GM23248 (cell line): ENCODE measurements around the gene CDA. TPM values are rescaled to one million over a fixed set of nuclear protein-coding genes. Genes with fewer than 3 reads are reported as not detected.

Experiments
- DNase-seq: peaks from one replicate; pipeline ENCODE4 v3.0.0-alpha.2; 2015
- H2AFZ ChIP-seq: fragments of 200-600 bp; sonication (generic); 2 replicates; pipeline ENCODE4 v1.6.1; 2016; ENCODE audit warnings: antibody characterized with exemption
- H3F3A ChIP-seq: fragments of 200-600 bp; sonication (generic); 2 replicates; pipeline ENCODE4 v1.6.1; 2016; ENCODE audit warnings: mild to moderate bottlenecking, antibody characterized with exemption, mixed run types; ENCODE audit not compliant: insufficient read depth
- H3K27ac ChIP-seq: fragments of 200-600 bp; sonication (generic); 2 replicates; pipeline ENCODE4 v1.5.1; 2016; ENCODE audit warnings: mild to moderate bottlenecking
- H3K27me3 ChIP-seq: fragments of 200-600 bp; sonication (generic); replicated peaks from 2 replicates; pipeline ENCODE4 v1.6.1; 2016; ENCODE audit warnings: mild to moderate bottlenecking; ENCODE audit not compliant: insufficient read depth
- H3K36me3 ChIP-seq: fragments of 200-600 bp; sonication (generic); 2 replicates; pipeline ENCODE4 v1.6.1; 2016; ENCODE audit warnings: low read depth, mild to moderate bottlenecking
- H3K4me1 ChIP-seq: fragments of 200-600 bp; sonication (generic); 2 replicates; pipeline ENCODE4 v1.6.1; 2016; ENCODE audit warnings: mild to moderate bottlenecking; ENCODE audit not compliant: insufficient read depth
- H3K4me2 ChIP-seq: fragments of 200-600 bp; sonication (generic); one replicate; pipeline ENCODE4 v1.6.1; 2016; ENCODE audit warnings: mild to moderate bottlenecking; ENCODE audit not compliant: unreplicated experiment
- H3K4me3 ChIP-seq: fragments of 200-600 bp; sonication (generic); 2 replicates; pipeline ENCODE4 v1.5.1; 2016; ENCODE audit warnings: mild to moderate bottlenecking
- H3K79me2 ChIP-seq: fragments of 200-600 bp; sonication (generic); 2 replicates; pipeline ENCODE4 v1.6.1; 2016; ENCODE audit warnings: mild to moderate bottlenecking; ENCODE audit not compliant: insufficient read depth
- H3K9ac ChIP-seq: fragments of 200-600 bp; sonication (generic); 2 replicates; pipeline ENCODE4 v1.6.1; 2016; ENCODE audit warnings: mild to moderate bottlenecking
- H3K9me2 ChIP-seq: fragments of 200-600 bp; sonication (generic); 2 replicates; pipeline ENCODE4 v1.6.1; 2016; ENCODE audit warnings: mixed run types, mild to moderate bottlenecking, moderate library complexity; ENCODE audit not compliant: insufficient read depth
- H3K9me3 ChIP-seq: fragments of 200-600 bp; sonication (generic); one replicate; pipeline ENCODE4 v1.6.1; 2017; ENCODE audit warnings: low read depth
- H4K20me1 ChIP-seq: fragments of 200-600 bp; sonication (generic); 2 replicates; pipeline ENCODE4 v1.6.0; 2016; ENCODE audit not compliant: insufficient read depth
- EZH2 ChIP-seq: fragments of 200-600 bp; sonication (generic); IDR thresholded peaks from 2 replicates; pipeline ENCODE4 v1.6.1; 2018; ENCODE audit warnings: antibody characterized with exemption, mild to moderate bottlenecking; ENCODE audit not compliant: insufficient read depth, poor library complexity, severe bottlenecking
- EZH2phosphoT487 ChIP-seq: fragments of 200-600 bp; sonication (generic); IDR thresholded peaks from 2 replicates; pipeline ENCODE4 v1.6.1; 2018; ENCODE audit warnings: antibody characterized with exemption, moderate library complexity, mild to moderate bottlenecking, low read depth; ENCODE audit not compliant: insufficient read depth
- WGBS, 2 experiments: methylation state at CpG; one replicate each; pipeline ENCODE4 v1.1.6; 2015 to 2017; ENCODE audit warnings: low lambda C conversion rate in 2 of 2, low coverage in 1 of 2; ENCODE audit errors: missing lambda C conversion rate in 2 of 2; 5-methylcytosine and 5-hydroxymethylcytosine counted together
- in situ Hi-C: fragments of 300-500 bp; cut with MboI; formaldehyde crosslinking; loops from 2 replicates; pipeline ENCODE4 v1.15.0; 2020
- polyA plus RNA-seq: library from polyadenylated mRNA; unstranded; fragments of >200 nt; fragmentation: Nextera tagmentation; extraction: Ambion mirVana; gene quantifications from 2 replicates; pipeline ENCODE4 v1.2.1, GENCODE V29; 2016
- total RNA-seq: library from RNA; depleted of rRNA; stranded (reverse); fragments of >200 nt; shearing (Covaris generic); gene quantifications from 2 replicates; pipeline ENCODE4 v1.2.3, GENCODE V29; 2014

The CDA gene
- total and polyA plus RNA-seq, 2 experiments from 2014 or later, result 3.0 to 9.6 TPM

DNA sequence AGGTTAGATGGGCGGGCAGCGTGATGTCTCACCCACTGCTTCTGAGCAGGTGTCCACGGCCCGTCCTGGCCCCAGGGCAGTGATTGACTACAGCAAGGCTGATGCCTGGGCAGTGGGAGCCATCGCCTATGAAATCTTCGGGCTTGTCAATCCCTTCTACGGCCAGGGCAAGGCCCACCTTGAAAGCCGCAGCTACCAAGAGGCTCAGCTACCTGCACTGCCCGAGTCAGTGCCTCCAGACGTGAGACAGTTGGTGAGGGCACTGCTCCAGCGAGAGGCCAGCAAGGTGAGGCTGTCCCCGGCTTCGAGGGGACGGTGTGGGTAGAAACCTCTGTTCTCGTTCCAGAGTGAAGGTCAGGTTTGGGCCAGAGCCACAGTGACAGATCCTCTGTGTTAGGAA lies 60.0 kb downstream of the CDA start:
- Histone ChIP-seq H3K4me1 (no peaks in the 10 kb centered on the region), H3K36me3 (peaks cover 50% of the 10 kb centered on the region; the same call in 1 of the 2 replicates), H3K9ac (no peak overlapping the region), H3K4me2 (no peak overlapping the region), H3K27ac (no peak overlapping the region), H4K20me1 (no peaks in the 10 kb centered on the region), H2AFZ (no peak overlapping the region), H3K27me3 (no peaks in the 10 kb centered on the region), H3K4me3 (no peak overlapping the region), H3K9me2 (no peaks in the 10 kb centered on the region), H3K79me2 (no peaks in the 10 kb centered on the region), H3F3A (peaks cover 12% of the 10 kb centered on the region; the same call in 1 of the 2 replicates), H3K9me3 (no peaks in the 10 kb centered on the region)
- no peak for DNase-seq
- WGBS, 2 experiments, result 84 to 87% methylated on average over 14 to 15 of the region's 15 CpGs
- TF ChIP-seq EZH2phosphoT487 (no peak), EZH2 (no peak)
- in situ Hi-C loops, result no loop called here

DNA sequence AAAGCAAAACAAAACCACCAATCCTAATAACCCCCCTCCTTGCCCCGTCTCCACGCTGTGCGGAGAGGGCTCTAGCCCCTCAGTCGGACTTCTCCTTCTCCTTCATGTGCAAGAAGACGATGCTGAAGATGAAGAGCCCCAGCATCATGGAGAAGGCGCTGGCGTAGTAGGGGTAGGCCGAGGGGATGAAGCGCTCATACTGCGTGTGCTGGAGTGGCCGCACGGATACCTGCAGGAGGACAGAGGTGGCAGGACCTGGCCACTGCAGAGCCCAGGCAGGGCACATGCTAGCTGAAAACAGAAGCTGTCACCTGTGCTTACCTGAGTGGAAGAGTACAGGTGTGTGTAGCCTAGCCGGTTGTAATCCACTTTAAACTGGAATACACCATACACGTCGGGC lies 63.4 kb downstream of the CDA start:
- peaks cover 16% of the 10 kb centered on the region for H3K79me2 ChIP-seq
- no peaks in the 10 kb centered on the region for H3K9me3 ChIP-seq
- no peak for TF ChIP-seq EZH2phosphoT487
- TF ChIP-seq EZH2, result no peak
- no peaks in the 10 kb centered on the region for H4K20me1 ChIP-seq
- in situ Hi-C loops, result no loop called here
- no peak for DNase-seq
- H3K9ac ChIP-seq, result no peak overlapping the region
- no peak overlapping the region for H3K4me3 ChIP-seq
- H3K27me3 ChIP-seq, result no peaks in the 10 kb centered on the region
- peaks cover 33% of the 10 kb centered on the region; the same call in 1 of the 2 replicates for H3K36me3 ChIP-seq
- no peak overlapping the region for H3K27ac ChIP-seq
- 95 to 97% methylated on average over 15 of the region's 15 CpGs for WGBS, 2 experiments
- no peaks in the 10 kb centered on the region for H3K9me2 ChIP-seq
- H2AFZ ChIP-seq, result no peak overlapping the region
- H3F3A ChIP-seq, result peaks cover 12% of the 10 kb centered on the region; the same call in 1 of the 2 replicates
- no peaks in the 10 kb centered on the region for H3K4me1 ChIP-seq
- no peak overlapping the region for H3K4me2 ChIP-seq

DNA sequence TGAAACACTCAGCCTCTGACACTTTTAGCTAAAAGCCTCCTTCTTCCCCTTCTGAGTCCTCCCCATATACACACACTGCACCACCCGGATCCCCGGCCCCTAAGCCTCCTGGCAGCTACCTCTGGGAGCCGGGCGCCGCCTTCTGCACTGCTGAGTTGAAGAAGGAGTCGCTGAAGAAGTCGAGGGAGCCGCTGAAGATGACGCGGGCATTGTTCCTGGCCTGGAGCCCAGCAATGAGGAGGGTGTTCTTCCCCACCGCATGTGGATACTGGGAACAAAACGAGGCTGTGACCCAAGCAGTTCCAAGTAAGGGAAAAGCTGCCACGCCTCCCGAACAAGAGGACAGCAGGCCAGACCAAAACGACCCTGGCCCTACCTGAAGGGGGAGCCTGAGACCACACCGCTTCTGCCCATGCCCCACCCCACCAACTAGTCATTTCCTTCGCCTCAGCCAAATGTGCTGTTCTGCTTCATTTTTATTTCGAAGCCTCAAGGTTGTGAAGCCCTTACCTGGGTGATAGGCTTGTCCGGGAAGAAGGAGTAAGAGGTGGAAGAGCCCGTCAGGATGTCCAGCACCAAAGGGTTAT lies 65.3 kb downstream of the CDA start:
- peaks cover 12% of the 10 kb centered on the region; the same call in 1 of the 2 replicates for H3F3A ChIP-seq
- no peaks in the 10 kb centered on the region for H3K9me2 ChIP-seq
- H4K20me1 ChIP-seq, result no peaks in the 10 kb centered on the region
- WGBS, 2 experiments, result 86 to 87% methylated on average over 17 to 20 of the region's 20 CpGs
- H3K4me1 ChIP-seq, result no peaks in the 10 kb centered on the region
- no peak overlapping the region for H3K4me3 ChIP-seq
- no peak overlapping the region for H2AFZ ChIP-seq
- peaks cover 35% of the 10 kb centered on the region for H3K79me2 ChIP-seq
- no peak for DNase-seq
- no peak overlapping the region for H3K9ac ChIP-seq
- H3K27me3 ChIP-seq, result no peaks in the 10 kb centered on the region
- no peaks in the 10 kb centered on the region for H3K9me3 ChIP-seq
- no peak overlapping the region for H3K4me2 ChIP-seq
- in situ Hi-C loops, result no loop called here
- TF ChIP-seq EZH2 (no peak), EZH2phosphoT487 (no peak)
- H3K36me3 ChIP-seq, result peaks cover 22% of the 10 kb centered on the region; the same call in 1 of the 2 replicates
- H3K27ac ChIP-seq, result no peak overlapping the region

DNA sequence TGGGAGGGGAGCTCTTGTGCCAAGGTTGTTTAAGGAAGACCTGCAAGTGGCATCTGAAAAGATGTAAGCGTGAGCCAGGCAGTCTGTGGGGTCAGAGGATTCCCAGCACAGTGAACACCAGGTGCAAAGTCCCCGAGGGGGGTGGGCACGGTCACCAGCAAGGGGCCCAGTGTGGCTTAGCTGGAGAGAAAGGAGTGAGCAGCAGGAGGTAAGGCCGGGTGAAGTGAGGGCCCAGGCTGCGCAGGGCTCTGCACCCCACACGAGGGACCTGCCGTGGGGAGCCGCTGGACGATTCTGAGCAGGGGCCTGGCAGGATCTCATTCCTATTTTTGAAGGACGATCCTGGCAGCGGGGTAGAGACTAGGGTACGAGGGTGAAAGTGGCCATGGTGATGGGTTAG lies 68.1 kb downstream of the CDA start:
- Histone ChIP-seq H3K9ac (no peak overlapping the region), H3K27me3 (no peaks in the 10 kb centered on the region), H3K27ac (no peak overlapping the region), H3K4me3 (no peak overlapping the region), H3K4me1 (peaks cover 10% of the 10 kb centered on the region), H3K9me2 (no peaks in the 10 kb centered on the region), H3K4me2 (no peak overlapping the region), H2AFZ (no peak overlapping the region), H3K36me3 (peaks cover 6% of the 10 kb centered on the region; the same call in 1 of the 2 replicates), H3F3A (no peaks in the 10 kb centered on the region), H3K79me2 (peaks cover 56% of the 10 kb centered on the region), H4K20me1 (no peaks in the 10 kb centered on the region), H3K9me3 (no peaks in the 10 kb centered on the region)
- 93 to 95% methylated on average over 12 of the region's 12 CpGs for WGBS, 2 experiments
- no peak for DNase-seq
- TF ChIP-seq EZH2phosphoT487 (no peak), EZH2 (no peak)
- in situ Hi-C loops, result no loop called here
